Measurements from ENCODE around the gene RBM33. TPM values are rescaled to one million over a fixed set of nuclear protein-coding genes. Genes with fewer than 3 reads are reported as not detected.

Gene RBM33
- total RNA-seq, 1 donor, result 23.7 TPM

GRCh38 chr7:155781433-155781832 lies 137.0 kb downstream of the RBM33 start:
- no peak for TF ChIP-seq CTCF (IDR thresholded peaks at IDR 0.05; ENCODE audit: insufficient read depth, low read depth, low read length)
- DNase-seq (ENCODE audit: low read depth), result no peak
- no peak overlapping the region for H3K4me3 ChIP-seq (ENCODE audit: low read depth, low read length)

GRCh38 chr7:155782466-155782865 lies 138.0 kb downstream of the RBM33 start:
- no peak for TF ChIP-seq CTCF (IDR thresholded peaks at IDR 0.05; ENCODE audit: insufficient read depth, low read depth, low read length)
- H3K4me3 ChIP-seq (ENCODE audit: low read depth, low read length), result no peak overlapping the region
- no peak for DNase-seq (ENCODE audit: low read depth)

- H3K4me3 ChIP-seq (ENCODE audit: low read depth, low read length), result no peak overlapping the region
- DNase-seq (ENCODE audit: low read depth), result no peak
- no peak for TF ChIP-seq CTCF (IDR thresholded peaks at IDR 0.05; ENCODE audit: insufficient read depth, low read depth, low read length)
Measured at GRCh38 chr7:155785536-155785935, 141.1 kb downstream of the RBM33 start.

GRCh38 chr7:155786491-155786890 lies 142.0 kb downstream of the RBM33 start:
- H3K4me3 ChIP-seq (ENCODE audit: low read depth, low read length), result no peak overlapping the region
- DNase-seq (ENCODE audit: low read depth), result no peak
- TF ChIP-seq CTCF (IDR thresholded peaks at IDR 0.05; ENCODE audit: insufficient read depth, low read depth, low read length), result no peak

GRCh38 chr7:155787171-155787851 lies 142.8 kb downstream of the RBM33 start:
- no peak for TF ChIP-seq CTCF (IDR thresholded peaks at IDR 0.05; ENCODE audit: insufficient read depth, low read depth, low read length)
- peak; percentile 42 for DNase-seq (ENCODE audit: low read depth)
- peak overlapping the region; percentile 63 for H3K4me3 ChIP-seq (ENCODE audit: low read depth, low read length)

- TF ChIP-seq CTCF (IDR thresholded peaks at IDR 0.05; ENCODE audit: insufficient read depth, low read depth, low read length), result no peak
- H3K4me3 ChIP-seq (ENCODE audit: low read depth, low read length), result no peak overlapping the region
- DNase-seq (ENCODE audit: low read depth), result no peak
Measured at GRCh38 chr7:155788616-155789000, 144.1 kb downstream of the RBM33 start.

Data from fibroblast of villous mesenchyme (primary cell).